WI38 (cell line): ENCODE measurements around the gene CR1.

Experiments
- H3K4me3 ChIP-seq: 2 replicates; pipeline ENCODE4 v1.5.1; 2011; ENCODE audit warnings: low read depth, mild to moderate bottlenecking, control low read depth, low read length
- CTCF ChIP-seq: IDR thresholded peaks from 2 replicates; pipeline ENCODE4 v1.5.1; 2012; ENCODE audit warnings: low read depth, mild to moderate bottlenecking, control low read depth, low read length

CR1 gene

GRCh38 chr1:207495801-207496792 lies at the start of gene CR1:
TSS of gene CR1 (plus strand) at chr1:207496157. CDS start at chr1:207496268, 111 bp downstream.
- no peak for TF ChIP-seq CTCF
- no peak within 1 kb of the TSS for H3K4me3 ChIP-seq

- TF ChIP-seq CTCF = no peak
- H3K4me3 ChIP-seq = no peak overlapping the region
These were observed 42.3 kb upstream of the CR1 start for GRCh38 chr1:207453710-207454045.

GRCh38 chr1:207454046-207454964 lies 41.7 kb upstream of the CR1 start, which contains the start of gene CR2:
TSS of gene CR2 (plus strand) at chr1:207454328. CDS start at chr1:207454419, 91 bp downstream.
- no peak within 1 kb of the TSS for H3K4me3 ChIP-seq
- TF ChIP-seq CTCF = no peak

- H3K4me3 ChIP-seq = no peak overlapping the region
- no peak for TF ChIP-seq CTCF
These were observed 40.7 kb upstream of the CR1 start for GRCh38 chr1:207455183-207455754.

- no peak for TF ChIP-seq CTCF
- no peak overlapping the region for H3K4me3 ChIP-seq
These were observed 37.5 kb upstream of the CR1 start for GRCh38 chr1:207458414-207458813.

- H3K4me3 ChIP-seq = no peak overlapping the region
- no peak for TF ChIP-seq CTCF
These were observed 36.9 kb upstream of the CR1 start for GRCh38 chr1:207459008-207459407.
